HEK293 (cell line): Measurements from ENCODE around the gene STRN.

Experiments used
- CTCF ChIA-PET: fragments of 350-600 bp; formaldehyde crosslinking; extraction: SDS; loops from one replicate; lab custom pipeline; 2021; ENCODE audit warnings: antibody characterized with exemption; lab: Yijun Ruan, JAX
- POLR2A ChIA-PET: fragments of 300-600 bp; formaldehyde crosslinking; extraction: SDS; loops from one replicate; lab custom pipeline; 2020; ENCODE audit warnings: antibody characterized with exemption, inconsistent platforms; lab: Yijun Ruan, JAX
- H3K27ac ChIP-seq: fragments of 200-500 bp; sonication (Bioruptor generic); 2 replicates; pipeline ENCODE4 v1.5.1; 2014; ENCODE audit warnings: low read depth, low read length, control low read depth, inconsistent platforms; ENCODE audit errors: extremely low read depth
- H3K36me3 ChIP-seq, 2 experiments: fragments of 200-500 bp in 1 of 2; sonication (Bioruptor generic) in 1 of 2; 1 replicate in 1 of 2; 2 replicates in 1 of 2; pipeline ENCODE4 v1.5.1; 2014 to 2017; ENCODE audit warnings: inconsistent platforms in 2 of 2, low read length in 2 of 2; ENCODE audit not compliant: control insufficient read depth in 2 of 2, insufficient read depth in 1 of 2
- H3K4me1 ChIP-seq: fragments of 200-500 bp; sonication (Bioruptor generic); 2 replicates; pipeline ENCODE4 v1.5.1; 2014; ENCODE audit warnings: mild to moderate bottlenecking, low read length, inconsistent platforms; ENCODE audit not compliant: control insufficient read depth, insufficient read depth
- H3K4me3 ChIP-seq: 2 replicates; pipeline ENCODE4 v1.5.1; 2011; ENCODE audit warnings: low read depth, mild to moderate bottlenecking, control low read depth, low read length, moderate library complexity
- H3K9me3 ChIP-seq: fragments of 200-500 bp; sonication (Bioruptor generic); 2 replicates; pipeline ENCODE4 v1.5.1; 2014; ENCODE audit warnings: low read depth, low read length, inconsistent platforms; ENCODE audit not compliant: control insufficient read depth, insufficient read depth
- CTCF ChIP-seq: fragments of 450-650 bp; formaldehyde crosslinking; IDR thresholded peaks from 2 replicates; pipeline ENCODE4 v1.5.1; 2016; ENCODE audit warnings: missing biosample characterization, missing genetic modification characterization
- INSM2 ChIP-seq: fragments of 450-650 bp; formaldehyde crosslinking; IDR thresholded peaks from 2 replicates; pipeline ENCODE4 v1.5.1; 2016; ENCODE audit warnings: missing biosample characterization, missing genetic modification characterization
- PATZ1 ChIP-seq: fragments of 450-650 bp; formaldehyde crosslinking; IDR thresholded peaks from 2 replicates; pipeline ENCODE4 v1.5.1; 2016; ENCODE audit warnings: missing biosample characterization, missing genetic modification characterization
- ZBTB10 ChIP-seq: fragments of 450-650 bp; formaldehyde crosslinking; IDR thresholded peaks from 2 replicates; pipeline ENCODE4 v1.5.1; 2016; ENCODE audit warnings: missing biosample characterization, missing genetic modification characterization
- ZNF112 ChIP-seq: fragments of 450-650 bp; formaldehyde crosslinking; IDR thresholded peaks from 2 replicates; pipeline ENCODE4 v1.5.0; 2017; ENCODE audit warnings: missing biosample characterization, missing genetic modification characterization
- ZNF146 ChIP-seq: fragments of 450-650 bp; formaldehyde crosslinking; IDR thresholded peaks from 2 replicates; pipeline ENCODE4 v1.5.1; 2016; ENCODE audit warnings: missing biosample characterization, missing genetic modification characterization
- ZNF169 ChIP-seq: fragments of 450-650 bp; formaldehyde crosslinking; IDR thresholded peaks from 2 replicates; pipeline ENCODE4 v1.5.1; 2016; ENCODE audit warnings: missing biosample characterization, missing genetic modification characterization
- ZNF211 ChIP-seq: fragments of 450-650 bp; formaldehyde crosslinking; IDR thresholded peaks from 2 replicates; pipeline ENCODE4 v1.5.1; 2016; ENCODE audit warnings: low read depth, missing biosample characterization, missing genetic modification characterization
- ZNF239 ChIP-seq: fragments of 450-650 bp; formaldehyde crosslinking; IDR thresholded peaks from 2 replicates; pipeline ENCODE4 v1.5.1; 2016; ENCODE audit warnings: missing biosample characterization, missing genetic modification characterization
- ZNF544 ChIP-seq: fragments of 450-650 bp; formaldehyde crosslinking; IDR thresholded peaks from 2 replicates; pipeline ENCODE4 v1.5.0; 2017; ENCODE audit warnings: missing biosample characterization, missing genetic modification characterization
- ZNF548 ChIP-seq: fragments of 450-650 bp; formaldehyde crosslinking; IDR thresholded peaks from 2 replicates; pipeline ENCODE4 v1.5.1; 2016; ENCODE audit warnings: missing biosample characterization, missing genetic modification characterization
- ZNF561 ChIP-seq: fragments of 450-650 bp; IDR thresholded peaks from 2 replicates; pipeline ENCODE4 v1.5.1; 2018; ENCODE audit warnings: missing biosample characterization, missing genetic modification characterization, borderline replicate concordance
- ZNF623 ChIP-seq: fragments of 450-650 bp; formaldehyde crosslinking; IDR thresholded peaks from 2 replicates; pipeline ENCODE4 v1.5.1; 2016; ENCODE audit warnings: missing biosample characterization, missing genetic modification characterization
- ZNF626 ChIP-seq: fragments of 450-650 bp; sonication (Bioruptor Pico); formaldehyde crosslinking; IDR thresholded peaks from 2 replicates; pipeline ENCODE4 v1.5.1; 2018; ENCODE audit warnings: missing biosample characterization, missing genetic modification characterization, inconsistent platforms

Gene STRN

GRCh38 chr2:36802952-36803351 is 163.4 kb downstream of the STRN start (continued):
- no peak for TF ChIP-seq ZNF239 (tag by site-specific recombination)

- POLR2A ChIA-PET: no interaction called here
- TF ChIP-seq CTCF (tag by site-specific recombination): no peak
- no peak for TF ChIP-seq ZBTB10 (tag by site-specific recombination)
- TF ChIP-seq ZNF561: no peak
- TF ChIP-seq ZNF169: no peak
- no peak for TF ChIP-seq PATZ1
- TF ChIP-seq ZNF623 (tag by site-specific recombination): no peak
- TF ChIP-seq ZNF146 (tag by site-specific recombination): no peak
- TF ChIP-seq ZNF112 (tag by site-specific recombination): no peak
- no peak for TF ChIP-seq INSM2 (tag by site-specific recombination)
- Histone ChIP-seq H3K4me1 (no peaks in the 10 kb centered on the region), H3K36me3 (no peaks in the 10 kb centered on the region), H3K9me3 (no peaks in the 10 kb centered on the region), H3K27ac (no peak overlapping the region), H3K4me3 (no peak overlapping the region)
- CTCF ChIA-PET: no interaction called here
Observed at GRCh38 chr2:36801088-36801487, 165.2 kb downstream of the STRN start.

- Histone ChIP-seq H3K4me1 (no peaks in the 10 kb centered on the region), H3K9me3 (no peaks in the 10 kb centered on the region), H3K4me3 (no peak overlapping the region), H3K27ac (no peak overlapping the region), H3K36me3 (no peaks in the 10 kb centered on the region)
- ChIA-PET CTCF (no interaction called here), POLR2A (interaction anchor here (0.7 kb wide), 1 partner anchor 1401 kb away, joined by 3 read pairs; no protein-coding TSS in a partner anchor)
- TF ChIP-seq ZNF544 (tag by site-specific recombination) (no peak), ZNF211 (tag by site-specific recombination) (no peak), ZNF626 (tag by site-specific recombination) (no peak), ZNF548 (tag by site-specific recombination) (no peak)
Observed at GRCh38 chr2:36800381-36800780, 166.0 kb downstream of the STRN start.
